ENCODE data around the gene GALR2.
A peak's percentile ranks its signal among the peaks of the same experiment; 100 is the strongest.
"Not testable (repeated sequence)": the region's sequence is repeated elsewhere in the genome, so short reads cannot be mapped to it uniquely, and the experiment has no call there.

GALR2 gene

GRCh38 chr17:76044475-76045007, 30.0 kb upstream of the GALR2 start:
- not testable (repeated sequence) for H3K4me1 Mint-ChIP-seq (ENCODE audit: low read depth); H3K27ac Mint-ChIP-seq; H3K9me3 Mint-ChIP-seq; H3K27me3 Mint-ChIP-seq; H3K4me3 Mint-ChIP-seq
- H3K36me3 Mint-ChIP-seq (ENCODE audit: low read depth): peaks cover 68% of the 10 kb centered on the region

GRCh38 chr17:76046064-76046463, 28.5 kb upstream of the GALR2 start:
- Mint-ChIP-seq H3K27ac (no peak overlapping the region), H3K4me1 (ENCODE audit: low read depth) (peaks cover 11% of the 10 kb centered on the region), H3K27me3 (no peaks in the 10 kb centered on the region), H3K9me3 (no peaks in the 10 kb centered on the region), H3K36me3 (ENCODE audit: low read depth) (peaks cover 69% of the 10 kb centered on the region), H3K4me3 (no peak overlapping the region)

DNA sequence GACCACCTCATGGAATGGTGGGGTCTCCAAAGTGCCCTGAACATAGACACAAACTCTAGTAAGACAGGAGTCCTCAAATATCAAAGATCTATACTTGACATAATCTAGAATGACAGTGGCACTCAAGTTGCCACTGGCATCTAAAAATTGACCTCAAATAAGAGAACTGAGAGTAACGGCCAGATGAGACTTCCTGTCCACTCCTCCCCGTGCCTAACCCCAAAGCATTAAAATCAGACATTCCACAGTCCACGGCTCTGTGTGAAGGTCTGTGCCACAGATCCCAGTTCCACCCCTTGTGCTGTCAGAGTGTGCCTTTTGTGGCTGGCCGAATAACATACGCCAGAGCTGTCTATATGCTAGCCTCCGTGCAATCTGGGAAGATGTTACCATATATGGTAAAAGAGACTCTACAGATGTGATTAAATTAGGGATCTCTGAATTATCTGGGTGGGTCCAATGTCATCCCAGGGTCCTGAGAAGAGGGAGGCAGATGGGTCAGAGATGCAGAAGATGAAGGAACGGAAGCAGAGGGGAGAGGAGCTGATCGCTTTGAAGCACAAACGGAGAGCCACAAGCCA, 26.5 kb upstream of the GALR2 start:
- peaks cover 70% of the 10 kb centered on the region for H3K36me3 Mint-ChIP-seq (ENCODE audit: low read depth)
- peaks cover 12% of the 10 kb centered on the region for H3K4me1 Mint-ChIP-seq (ENCODE audit: low read depth)
- H3K4me3 Mint-ChIP-seq: no peak overlapping the region

GRCh38 chr17:76048711-76049110, 25.9 kb upstream of the GALR2 start:
- no peaks in the 10 kb centered on the region for H3K9me3 Mint-ChIP-seq
- no peaks in the 10 kb centered on the region for H3K27me3 Mint-ChIP-seq
- H3K4me3 Mint-ChIP-seq: no peak overlapping the region
- H3K36me3 Mint-ChIP-seq (ENCODE audit: low read depth): peaks cover 72% of the 10 kb centered on the region
- H3K27ac Mint-ChIP-seq: peak overlapping the region; percentile 24
- H3K4me1 Mint-ChIP-seq (ENCODE audit: low read depth): peaks cover 18% of the 10 kb centered on the region

More for the DNA sequence above, 26.5 kb upstream of the GALR2 start:
- Mint-ChIP-seq H3K27ac (no peak overlapping the region), H3K27me3 (no peaks in the 10 kb centered on the region), H3K9me3 (no peaks in the 10 kb centered on the region)

- Mint-ChIP-seq H3K36me3 (ENCODE audit: low read depth) (peaks cover 72% of the 10 kb centered on the region), H3K4me1 (ENCODE audit: low read depth) (peaks cover 23% of the 10 kb centered on the region), H3K27me3 (no peaks in the 10 kb centered on the region), H3K4me3 (no peak overlapping the region), H3K27ac (no peak overlapping the region), H3K9me3 (no peaks in the 10 kb centered on the region)
Measured at GRCh38 chr17:76049239-76049638, 25.3 kb upstream of the GALR2 start.

- Mint-ChIP-seq H3K36me3 (ENCODE audit: low read depth) (peaks cover 66% of the 10 kb centered on the region), H3K9me3 (no peaks in the 10 kb centered on the region), H3K4me3 (no peak overlapping the region), H3K27ac (no peak overlapping the region), H3K4me1 (ENCODE audit: low read depth) (peaks cover 26% of the 10 kb centered on the region), H3K27me3 (no peaks in the 10 kb centered on the region)
Measured at GRCh38 chr17:76049836-76050537, 24.6 kb upstream of the GALR2 start.

DNA sequence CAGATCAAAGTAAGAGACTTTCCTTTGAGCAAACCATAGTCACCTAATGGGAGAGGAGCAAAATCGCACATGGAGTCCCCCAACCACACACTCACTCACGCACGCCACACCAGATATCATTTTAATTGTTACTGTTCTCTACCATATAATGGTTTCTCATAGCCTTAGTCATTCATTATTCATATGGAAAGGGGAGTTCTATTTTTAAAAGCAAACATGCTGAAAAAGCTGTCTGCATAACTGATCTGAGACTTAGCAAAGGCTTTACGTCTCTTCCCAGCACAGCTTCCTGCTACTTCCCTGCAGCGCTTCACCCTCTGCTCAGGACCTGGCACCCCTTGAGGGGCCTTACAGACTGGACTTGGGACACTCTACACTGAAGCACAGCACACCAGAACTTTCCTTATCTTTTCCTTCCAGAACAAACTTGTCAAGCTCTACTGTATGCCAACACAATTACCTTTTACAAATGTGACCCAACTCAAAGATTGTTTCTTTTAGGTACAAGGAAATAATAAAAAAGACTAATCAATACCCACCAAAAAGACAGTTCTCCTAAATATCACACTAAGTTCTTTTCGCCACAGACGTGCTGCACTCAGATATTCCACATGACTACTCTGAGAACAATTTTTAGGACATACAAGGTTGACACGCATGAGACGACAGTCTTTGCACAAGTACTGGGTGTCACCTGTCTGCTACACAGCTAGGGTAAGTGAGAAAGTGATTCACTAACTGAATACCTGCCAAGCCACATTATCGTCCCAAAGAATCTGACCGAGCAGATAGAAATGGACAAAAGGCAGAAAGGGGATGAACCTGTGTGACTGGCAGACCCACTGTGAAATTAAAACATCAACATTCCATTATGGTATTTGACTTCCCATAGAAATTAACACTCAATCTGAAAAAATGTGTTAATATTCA, 23.8 kb upstream of the GALR2 start:
- H3K9me3 Mint-ChIP-seq: no peaks in the 10 kb centered on the region
- no peaks in the 10 kb centered on the region for H3K27me3 Mint-ChIP-seq
- peaks cover 62% of the 10 kb centered on the region for H3K36me3 Mint-ChIP-seq (ENCODE audit: low read depth)
- peak overlapping the region; percentile 15 for H3K27ac Mint-ChIP-seq
- H3K4me3 Mint-ChIP-seq: no peak overlapping the region
- peaks cover 26% of the 10 kb centered on the region for H3K4me1 Mint-ChIP-seq (ENCODE audit: low read depth)

GRCh38 chr17:76051561-76051960, 23.0 kb upstream of the GALR2 start:
- H3K4me3 Mint-ChIP-seq: no peak overlapping the region
- no peaks in the 10 kb centered on the region for H3K9me3 Mint-ChIP-seq
- peaks cover 26% of the 10 kb centered on the region for H3K4me1 Mint-ChIP-seq (ENCODE audit: low read depth)
- H3K36me3 Mint-ChIP-seq (ENCODE audit: low read depth): peaks cover 62% of the 10 kb centered on the region
- H3K27me3 Mint-ChIP-seq: no peaks in the 10 kb centered on the region
- peak overlapping the region; percentile 57 for H3K27ac Mint-ChIP-seq

- peak overlapping the region; percentile 66 for H3K27ac Mint-ChIP-seq
- H3K4me1 Mint-ChIP-seq (ENCODE audit: low read depth): peaks cover 26% of the 10 kb centered on the region
- H3K4me3 Mint-ChIP-seq: no peak overlapping the region
- no peaks in the 10 kb centered on the region for H3K9me3 Mint-ChIP-seq
- peaks cover 65% of the 10 kb centered on the region for H3K36me3 Mint-ChIP-seq (ENCODE audit: low read depth)
- H3K27me3 Mint-ChIP-seq: no peaks in the 10 kb centered on the region
Measured at GRCh38 chr17:76053246-76054111, 21.1 kb upstream of the GALR2 start.

- Mint-ChIP-seq H3K9me3 (no peaks in the 10 kb centered on the region), H3K4me1 (ENCODE audit: low read depth) (peaks cover 25% of the 10 kb centered on the region), H3K27ac (peak overlapping the region; percentile 13), H3K36me3 (ENCODE audit: low read depth) (peaks cover 65% of the 10 kb centered on the region), H3K27me3 (no peaks in the 10 kb centered on the region), H3K4me3 (no peak overlapping the region)
Measured at GRCh38 chr17:76054112-76054476, 20.5 kb upstream of the GALR2 start.

DNA sequence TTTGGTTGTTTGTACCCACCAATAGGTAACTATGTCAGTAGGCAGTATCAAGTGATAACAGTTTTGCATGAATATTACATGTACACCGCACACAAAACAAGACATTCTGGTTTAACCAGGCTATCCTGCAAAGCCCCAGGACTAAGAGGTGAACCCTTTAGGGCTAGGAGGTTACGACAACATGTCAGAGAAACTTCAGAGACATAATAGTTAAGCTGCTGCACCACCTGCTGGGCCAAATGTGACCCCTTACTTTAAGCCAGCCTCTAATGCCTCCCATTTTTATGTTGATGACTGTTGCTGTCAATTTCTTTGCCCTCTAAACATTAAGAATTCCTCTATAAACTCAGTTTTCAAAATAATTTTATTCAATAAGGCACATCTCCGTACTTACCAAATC, 17.7 kb upstream of the GALR2 start:
- H3K9me3 Mint-ChIP-seq: no peaks in the 10 kb centered on the region
- H3K4me3 Mint-ChIP-seq: no peak overlapping the region
- H3K27me3 Mint-ChIP-seq: no peaks in the 10 kb centered on the region
- peaks cover 65% of the 10 kb centered on the region for H3K36me3 Mint-ChIP-seq (ENCODE audit: low read depth)
- H3K27ac Mint-ChIP-seq: no peak overlapping the region
- H3K4me1 Mint-ChIP-seq (ENCODE audit: low read depth): peaks cover 15% of the 10 kb centered on the region

DNA sequence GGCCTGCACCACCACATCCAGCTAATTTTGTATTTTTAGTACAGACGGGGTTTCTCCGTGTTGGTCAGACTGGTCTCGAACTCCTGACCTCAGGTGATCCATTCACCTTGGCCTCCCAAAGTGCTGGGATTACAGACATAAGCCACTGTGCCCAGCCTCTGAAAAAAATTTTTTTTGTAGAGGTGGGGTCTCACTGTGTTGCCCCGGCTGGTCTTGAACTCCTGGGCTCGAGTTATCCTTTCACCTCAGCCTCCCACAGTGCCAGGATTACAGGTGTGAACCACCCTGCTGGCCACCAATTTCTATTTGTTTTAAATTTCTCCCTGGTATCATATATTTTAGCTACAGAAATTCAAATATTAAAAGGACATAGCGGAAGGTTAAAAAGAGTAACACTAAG, 16.3 kb upstream of the GALR2 start:
- H3K27me3 Mint-ChIP-seq, H3K4me3 Mint-ChIP-seq, H3K27ac Mint-ChIP-seq, H3K9me3 Mint-ChIP-seq: not testable (repeated sequence)
- H3K36me3 Mint-ChIP-seq (ENCODE audit: low read depth): peaks cover 69% of the 10 kb centered on the region
- peaks cover 13% of the 10 kb centered on the region for H3K4me1 Mint-ChIP-seq (ENCODE audit: low read depth)

DNA sequence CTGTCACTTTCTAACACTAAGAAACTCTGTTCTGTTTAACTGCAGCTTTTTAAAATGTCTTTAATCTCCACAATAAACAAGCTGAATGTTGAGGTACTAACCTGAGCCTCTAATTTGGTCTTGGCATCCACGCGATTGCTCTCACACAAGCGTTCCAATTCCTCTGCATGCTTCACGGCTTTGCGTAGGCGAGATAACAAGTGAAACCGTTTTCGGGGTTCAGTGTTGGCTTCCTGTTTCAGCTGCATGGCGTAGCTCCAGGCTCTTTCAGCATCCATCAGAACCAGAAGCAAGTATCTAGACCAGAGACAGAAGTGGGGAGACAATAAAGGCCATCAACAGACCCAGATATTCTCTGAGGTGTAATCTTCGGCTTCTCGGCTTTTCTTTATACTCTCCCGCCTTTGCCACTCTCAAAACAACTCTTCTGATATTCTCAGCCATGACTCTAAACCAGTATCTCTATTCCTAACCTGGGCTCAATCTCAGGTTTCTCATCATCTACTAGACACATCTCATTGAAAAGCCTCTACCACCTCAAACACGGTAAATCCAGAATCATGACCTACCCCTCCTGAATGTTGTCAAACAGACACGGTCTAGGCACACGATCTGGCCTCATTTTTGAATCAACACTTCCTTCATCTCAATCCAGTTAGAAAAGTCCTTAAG, 10.6 kb upstream of the GALR2 start:
- Mint-ChIP-seq H3K4me1 (ENCODE audit: low read depth) (peaks cover 24% of the 10 kb centered on the region), H3K4me3 (no peak overlapping the region), H3K9me3 (no peaks in the 10 kb centered on the region), H3K36me3 (ENCODE audit: low read depth) (peaks cover 80% of the 10 kb centered on the region), H3K27ac (peak overlapping the region; percentile 58), H3K27me3 (no peaks in the 10 kb centered on the region)

DNA sequence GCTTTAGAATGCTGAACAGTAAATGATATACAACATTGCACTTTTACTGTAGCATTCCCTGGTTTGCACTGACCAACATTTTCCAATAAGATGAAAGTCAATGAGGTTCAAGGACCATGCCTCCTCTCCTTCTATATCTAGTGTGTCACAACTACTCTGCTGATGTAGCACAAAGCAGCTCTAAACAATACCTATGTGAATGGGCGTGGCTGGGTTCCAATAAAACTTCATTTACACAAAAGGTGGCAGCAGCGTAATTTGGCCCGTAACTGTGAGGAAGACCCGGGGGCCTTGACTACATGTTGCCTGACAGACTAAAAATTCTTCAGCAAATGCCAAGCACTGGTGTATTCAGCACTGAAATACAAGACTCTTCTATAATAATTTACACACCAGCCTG, 8.8 kb upstream of the GALR2 start:
- Mint-ChIP-seq H3K36me3 (ENCODE audit: low read depth) (peaks cover 71% of the 10 kb centered on the region), H3K9me3 (no peaks in the 10 kb centered on the region), H3K27me3 (no peaks in the 10 kb centered on the region), H3K27ac (peak overlapping the region; percentile 21), H3K4me1 (ENCODE audit: low read depth) (peaks cover 33% of the 10 kb centered on the region), H3K4me3 (no peak overlapping the region)
